Sigmoid colon (tissue), 4 donors: ENCODE measurements around the gene RIMBP3C.

Experiments
- POLR2AphosphoS5 ChIP-seq, 4 donors: sonication (generic); formaldehyde crosslinking; IDR thresholded peaks; one replicate each; pipeline ENCODE4 v1.6.1; 2017; ENCODE audit warnings: antibody characterized with exemption in 4 of 4
- TF ChIP-seq, protein P1 (sequence below), 4 experiments: fragments of 450-650 bp in 3 of 4; fragments of 200-600 bp in 1 of 4; IDR thresholded peaks; one replicate each; pipeline ENCODE4 v1.5.1; 2016 to 2019; ENCODE audit warnings: antibody characterized with exemption in 4 of 4, mild to moderate bottlenecking in 3 of 4, moderate library complexity in 2 of 4

GRCh38 chr22:21585389-21585788, 34.1 kb upstream of the RIMBP3C start:
- TF ChIP-seq, protein P1, sequence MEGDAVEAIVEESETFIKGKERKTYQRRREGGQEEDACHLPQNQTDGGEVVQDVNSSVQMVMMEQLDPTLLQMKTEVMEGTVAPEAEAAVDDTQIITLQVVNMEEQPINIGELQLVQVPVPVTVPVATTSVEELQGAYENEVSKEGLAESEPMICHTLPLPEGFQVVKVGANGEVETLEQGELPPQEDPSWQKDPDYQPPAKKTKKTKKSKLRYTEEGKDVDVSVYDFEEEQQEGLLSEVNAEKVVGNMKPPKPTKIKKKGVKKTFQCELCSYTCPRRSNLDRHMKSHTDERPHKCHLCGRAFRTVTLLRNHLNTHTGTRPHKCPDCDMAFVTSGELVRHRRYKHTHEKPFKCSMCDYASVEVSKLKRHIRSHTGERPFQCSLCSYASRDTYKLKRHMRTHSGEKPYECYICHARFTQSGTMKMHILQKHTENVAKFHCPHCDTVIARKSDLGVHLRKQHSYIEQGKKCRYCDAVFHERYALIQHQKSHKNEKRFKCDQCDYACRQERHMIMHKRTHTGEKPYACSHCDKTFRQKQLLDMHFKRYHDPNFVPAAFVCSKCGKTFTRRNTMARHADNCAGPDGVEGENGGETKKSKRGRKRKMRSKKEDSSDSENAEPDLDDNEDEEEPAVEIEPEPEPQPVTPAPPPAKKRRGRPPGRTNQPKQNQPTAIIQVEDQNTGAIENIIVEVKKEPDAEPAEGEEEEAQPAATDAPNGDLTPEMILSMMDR (IDR thresholded peaks at IDR 0.05) = no peak
- TF ChIP-seq POLR2AphosphoS5 (IDR thresholded peaks at IDR 0.05) = no peak
